GM10266 (cell line): ENCODE results near the gene PHOSPHO2.
"Not testable (repeated sequence)": the region's sequence is repeated elsewhere in the genome, so short reads cannot be mapped to it uniquely, and the experiment has no call there.

Experiments
- DNase-seq: peaks from one replicate; pipeline ENCODE4 v3.0.0; 2012; ENCODE audit errors: extremely low spot score
- TF ChIP-seq, protein P1 (sequence below): IDR thresholded peaks from 2 replicates; pipeline ENCODE4 v1.5.1; 2012; ENCODE audit warnings: mild to moderate bottlenecking, low read depth; ENCODE audit not compliant: control insufficient read depth, insufficient read depth; ENCODE audit errors: missing control alignments

Gene PHOSPHO2

DNA sequence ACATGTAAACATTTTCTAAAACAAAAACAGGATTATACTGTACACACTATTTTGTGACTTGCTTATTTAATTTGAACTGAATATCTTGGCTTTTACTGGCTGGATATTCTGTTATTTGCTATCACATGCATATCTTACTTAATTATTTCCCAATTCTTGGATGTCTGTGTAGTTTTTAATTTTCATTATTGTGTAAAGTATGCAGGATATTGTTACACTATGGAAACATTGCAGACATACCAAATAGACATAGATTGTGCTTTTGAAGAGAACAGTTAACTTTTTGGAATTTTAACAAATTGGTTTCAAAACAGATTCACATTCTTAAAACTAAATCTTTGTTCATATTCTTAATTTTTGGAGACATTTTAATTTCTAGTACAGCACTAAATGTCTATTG lies 2.1 kb downstream of the PHOSPHO2 start:
- TF ChIP-seq, protein P1, sequence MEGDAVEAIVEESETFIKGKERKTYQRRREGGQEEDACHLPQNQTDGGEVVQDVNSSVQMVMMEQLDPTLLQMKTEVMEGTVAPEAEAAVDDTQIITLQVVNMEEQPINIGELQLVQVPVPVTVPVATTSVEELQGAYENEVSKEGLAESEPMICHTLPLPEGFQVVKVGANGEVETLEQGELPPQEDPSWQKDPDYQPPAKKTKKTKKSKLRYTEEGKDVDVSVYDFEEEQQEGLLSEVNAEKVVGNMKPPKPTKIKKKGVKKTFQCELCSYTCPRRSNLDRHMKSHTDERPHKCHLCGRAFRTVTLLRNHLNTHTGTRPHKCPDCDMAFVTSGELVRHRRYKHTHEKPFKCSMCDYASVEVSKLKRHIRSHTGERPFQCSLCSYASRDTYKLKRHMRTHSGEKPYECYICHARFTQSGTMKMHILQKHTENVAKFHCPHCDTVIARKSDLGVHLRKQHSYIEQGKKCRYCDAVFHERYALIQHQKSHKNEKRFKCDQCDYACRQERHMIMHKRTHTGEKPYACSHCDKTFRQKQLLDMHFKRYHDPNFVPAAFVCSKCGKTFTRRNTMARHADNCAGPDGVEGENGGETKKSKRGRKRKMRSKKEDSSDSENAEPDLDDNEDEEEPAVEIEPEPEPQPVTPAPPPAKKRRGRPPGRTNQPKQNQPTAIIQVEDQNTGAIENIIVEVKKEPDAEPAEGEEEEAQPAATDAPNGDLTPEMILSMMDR, result no peak
- no peak for DNase-seq

DNA sequence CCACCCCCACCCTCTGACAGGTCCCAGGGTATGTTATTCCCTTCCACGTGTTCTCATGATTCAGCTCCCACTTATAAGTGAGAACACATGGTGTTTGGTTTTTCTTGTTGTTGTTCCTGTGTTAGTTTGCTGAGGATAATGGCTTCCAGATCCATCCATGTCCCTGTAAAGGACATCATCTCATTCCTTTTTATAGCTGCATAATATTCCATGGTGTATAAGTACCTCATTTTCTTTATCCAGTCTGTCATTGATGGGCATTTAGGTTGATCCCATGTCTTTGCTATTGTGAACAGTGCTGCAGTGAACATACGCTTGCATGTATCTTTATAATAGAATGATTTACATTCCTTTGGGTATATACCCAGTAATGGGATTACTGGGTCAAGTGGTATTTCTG lies 4.9 kb downstream of the PHOSPHO2 start:
- not testable (repeated sequence) for DNase-seq

DNA sequence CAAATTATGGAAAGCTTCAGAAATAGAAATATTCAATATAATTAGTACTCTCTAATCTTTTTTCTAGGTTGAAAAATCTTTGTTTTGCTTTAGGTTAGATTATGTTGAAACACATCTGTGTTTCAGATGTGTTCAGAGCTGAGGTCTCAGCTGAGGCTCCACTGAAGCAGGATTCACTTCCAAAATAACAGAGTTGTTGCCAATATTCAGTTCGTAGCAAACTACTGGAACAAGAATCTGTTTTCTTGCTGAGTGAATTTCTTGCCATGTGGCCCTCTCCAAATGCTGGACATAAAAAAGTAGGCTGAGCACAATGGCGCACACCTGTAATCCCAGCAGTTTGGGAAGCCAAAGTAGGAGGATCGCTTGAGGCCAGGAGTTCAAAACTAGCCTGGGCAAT lies 8.7 kb downstream of the PHOSPHO2 start:
- no peak for DNase-seq
- TF ChIP-seq, protein P1, result no peak

- TF ChIP-seq, protein P1, result no peak
- no peak for DNase-seq
These were observed 10.0 kb downstream of the PHOSPHO2 start for GRCh38 chr2:169704160-169704708.

GRCh38 chr2:169705927-169706326 lies 11.7 kb downstream of the PHOSPHO2 start:
- DNase-seq, result no peak
- TF ChIP-seq, protein P1, result no peak

DNA sequence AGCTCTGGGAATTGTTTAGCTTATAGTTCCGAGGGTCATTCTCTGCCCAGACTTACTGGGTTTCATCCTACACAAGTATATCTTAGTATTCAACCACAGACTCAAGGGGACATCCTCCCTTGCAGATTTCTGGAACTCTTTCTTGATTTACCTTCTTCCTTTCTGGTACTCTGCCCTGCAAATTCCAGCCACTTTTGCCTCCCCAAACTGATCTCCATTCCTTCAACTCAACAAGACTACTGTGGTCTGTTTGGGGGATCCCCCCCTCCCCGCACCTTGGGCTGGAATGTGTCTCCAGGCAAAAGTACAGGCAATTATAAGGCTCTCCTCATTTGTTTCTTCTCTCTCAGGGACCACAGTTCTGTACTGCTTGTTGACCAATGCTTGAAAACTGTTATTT lies 13.4 kb downstream of the PHOSPHO2 start:
- no peak for DNase-seq
- TF ChIP-seq, protein P1, result no peak

- no peak for DNase-seq
- TF ChIP-seq, protein P1, result no peak
These were observed 15.1 kb downstream of the PHOSPHO2 start for GRCh38 chr2:169709331-169709730.

- TF ChIP-seq, protein P1, result no peak
- no peak for DNase-seq
These were observed 15.7 kb downstream of the PHOSPHO2 start for GRCh38 chr2:169709981-169710380.
